LNCaP clone FGC (cell line): ENCODE measurements around the gene DBF4B.

Experiments used
- DNase-seq: peaks from one replicate; pipeline ENCODE4 v3.0.0-alpha.2; 2011; ENCODE audit warnings: low read depth
- H3K4me3 ChIP-seq: 2 replicates; pipeline ENCODE4 v1.5.1; 2011; ENCODE audit warnings: mild to moderate bottlenecking, low read depth, low read length, control low read depth
- CTCF ChIP-seq: IDR thresholded peaks from 2 replicates; pipeline ENCODE4 v1.5.1; 2012; ENCODE audit warnings: mild to moderate bottlenecking; ENCODE audit not compliant: control insufficient read depth, insufficient read depth; ENCODE audit errors: extremely low read depth

DBF4B gene

DNA sequence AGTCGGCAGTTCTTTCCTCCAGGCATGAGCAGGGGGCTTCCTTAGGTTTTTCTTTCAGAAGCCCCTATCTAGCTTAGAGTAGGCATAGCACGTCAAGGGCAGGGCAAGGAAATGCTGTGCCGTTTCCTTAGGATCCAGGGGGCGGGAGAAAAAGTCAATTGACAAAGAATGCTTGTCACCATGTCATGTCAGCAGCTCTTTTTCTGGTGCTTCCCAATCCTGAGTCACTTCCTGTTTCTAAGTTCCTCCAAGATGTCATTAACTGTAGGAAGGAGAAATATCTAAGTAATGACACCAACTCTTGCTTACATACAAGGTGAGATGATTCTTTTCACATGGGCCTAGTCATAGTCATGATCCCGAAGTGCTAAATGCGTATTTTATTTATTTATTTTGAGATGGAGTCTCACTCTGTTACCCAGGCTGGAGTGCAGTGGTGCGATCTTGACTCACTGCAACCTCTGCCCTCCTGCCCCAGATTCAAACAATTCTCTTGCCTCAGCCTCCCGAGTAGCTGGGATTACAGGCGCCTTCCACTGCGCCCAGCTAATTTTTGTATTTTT, 86.5 kb downstream of the DBF4B start:
- TF ChIP-seq CTCF = no peak
- no peak overlapping the region for H3K4me3 ChIP-seq
- no peak for DNase-seq

GRCh38 chr17:44795421-44795820, 87.0 kb downstream of the DBF4B start:
- no peak overlapping the region for H3K4me3 ChIP-seq
- no peak for TF ChIP-seq CTCF
- DNase-seq = no peak

- H3K4me3 ChIP-seq = no peak overlapping the region
- no peak for TF ChIP-seq CTCF
- DNase-seq = no peak
Observed at GRCh38 chr17:44795928-44796327, 87.5 kb downstream of the DBF4B start.

GRCh38 chr17:44796731-44797130, 88.3 kb downstream of the DBF4B start:
- DNase-seq = no peak
- TF ChIP-seq CTCF = no peak
- no peak overlapping the region for H3K4me3 ChIP-seq

- no peak for TF ChIP-seq CTCF
- DNase-seq = no peak
- H3K4me3 ChIP-seq = no peak overlapping the region
Observed at GRCh38 chr17:44797802-44798201, 89.3 kb downstream of the DBF4B start.

DNA sequence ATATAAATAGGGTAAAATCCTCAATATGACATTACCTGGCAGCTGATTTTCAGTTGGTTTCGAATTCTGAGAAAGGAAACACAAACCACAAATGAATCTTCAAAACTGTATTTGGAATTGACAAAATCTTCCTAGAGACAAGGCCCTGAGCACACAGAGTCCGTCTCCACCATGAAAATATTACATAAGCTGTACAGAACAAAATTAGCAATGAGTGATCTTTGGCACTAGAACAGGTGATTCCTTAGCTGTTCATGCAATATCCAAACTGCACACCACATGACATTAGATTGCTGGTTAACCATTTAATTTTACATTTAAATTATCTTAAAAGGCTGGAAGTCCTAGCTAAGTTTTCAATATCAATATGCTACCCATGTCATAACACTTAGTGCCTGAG, 89.9 kb downstream of the DBF4B start:
- H3K4me3 ChIP-seq = no peak overlapping the region
- DNase-seq = no peak

More for the DNA sequence above, 89.9 kb downstream of the DBF4B start:
- no peak for TF ChIP-seq CTCF
